Vagina (tissue), 2 donors: Measurements from ENCODE around the gene SLC6A6. TPM values are rescaled to one million over a fixed set of nuclear protein-coding genes. Genes with fewer than 3 reads are reported as not detected.

Experiments used
- DNase-seq, 2 donors: peaks; one replicate each; pipeline ENCODE4 v3.0.0-alpha.2; 2017; ENCODE audit errors: extremely low spot score in 2 of 2
- H3K27ac ChIP-seq: fragments of 200-600 bp; sonication (generic); one replicate; pipeline ENCODE4 v1.5.1; 2019
- H3K27me3 ChIP-seq: fragments of 200-600 bp; sonication (generic); one replicate; pipeline ENCODE4 v1.5.1; 2019
- H3K36me3 ChIP-seq, 2 donors: fragments of 200-600 bp; sonication (generic); one replicate each; pipeline ENCODE4 v1.5.1; 2017 to 2019
- H3K4me1 ChIP-seq: fragments of 200-600 bp; sonication (generic); one replicate; pipeline ENCODE4 v1.5.1; 2019
- H3K4me3 ChIP-seq, 2 donors: fragments of 200-600 bp; sonication (generic); 1 replicate in 1 of 2; 2 replicates in 1 of 2; pipeline ENCODE4 v1.5.1; 2016 to 2019
- H3K9me3 ChIP-seq: fragments of 200-600 bp; sonication (generic); one replicate; pipeline ENCODE4 v1.5.1; 2019
- POLR2A ChIP-seq, 2 donors: fragments of 450-650 bp; IDR thresholded peaks; one replicate each; pipeline ENCODE4 v1.6.1; 2017; ENCODE audit warnings: antibody characterized with exemption in 2 of 2, mild to moderate bottlenecking in 2 of 2, moderate library complexity in 2 of 2
- POLR2AphosphoS5 ChIP-seq, 2 donors: sonication (generic); formaldehyde crosslinking; IDR thresholded peaks; one replicate each; pipeline ENCODE4 v1.9.0; 2017; ENCODE audit warnings: antibody characterized with exemption in 2 of 2, mild to moderate bottlenecking in 2 of 2, low read depth in 1 of 2; ENCODE audit not compliant: insufficient read depth in 1 of 2
- intact Hi-C: fragments of 100-400 bp; cut with DNase I; formaldehyde crosslinking; loops from one replicate; pipeline ENCODE4 v1.15.1; 2023
- total RNA-seq: library from RNA; depleted of rRNA; stranded (reverse); fragments of >200 nt; gene quantifications from one replicate; pipeline ENCODE4 v1.2.3, GENCODE V29; 2016
- TF ChIP-seq, protein P1 (sequence below), 3 experiments: fragments of 450-650 bp in 2 of 3; fragments of 200-600 bp in 1 of 3; sonication (generic) in 1 of 3; IDR thresholded peaks; one replicate each; pipeline ENCODE4 v1.5.1; 2017 to 2019; ENCODE audit warnings: antibody characterized with exemption in 3 of 3, mild to moderate bottlenecking in 2 of 3, moderate library complexity in 2 of 3

The SLC6A6 gene
- total RNA-seq, 1 donor from 2014 or later, result 30.7 TPM

DNA sequence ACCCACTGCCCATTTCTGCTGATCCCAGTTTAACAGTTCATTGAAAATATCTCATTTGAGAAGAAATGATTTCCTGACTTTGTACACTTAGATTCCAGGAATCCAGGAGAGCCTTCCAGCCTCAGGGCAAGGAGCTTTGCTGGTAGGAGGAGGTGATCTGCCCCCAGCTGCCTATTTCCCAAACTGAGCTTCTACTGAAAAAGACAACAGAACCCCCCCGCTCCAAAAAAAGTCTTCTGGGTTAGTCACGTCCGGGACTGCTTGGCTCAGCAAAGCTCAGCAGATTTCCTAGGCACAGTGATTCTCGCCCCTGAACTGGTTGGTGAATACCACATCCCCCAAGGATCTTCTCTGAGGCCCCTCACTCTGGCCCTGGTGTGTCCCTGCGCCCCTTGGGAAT is 13.1 kb downstream of the SLC6A6 start:
- H3K36me3 ChIP-seq, result peaks cover 0 to 6% of the 10 kb centered on the region in 2 donors

GRCh38 chr3:14416453-14416852 is 14.0 kb downstream of the SLC6A6 start:
- H3K4me1 ChIP-seq, result peaks cover 38% of the 10 kb centered on the region
- no peaks in the 10 kb centered on the region for H3K27me3 ChIP-seq
- H3K36me3 ChIP-seq, result peaks cover 0 to 6% of the 10 kb centered on the region in 2 donors
- no peak overlapping the region for H3K4me3 ChIP-seq
- H3K27ac ChIP-seq, result no peak overlapping the region
- intact Hi-C loops, result no loop called here
- no peak for DNase-seq
- TF ChIP-seq POLR2AphosphoS5 (IDR thresholded peaks at IDR 0.05; ENCODE audit: insufficient read depth in 1 of 2, low read depth in 1 of 2) (no peak), POLR2A (IDR thresholded peaks at IDR 0.05) (no peak)
- TF ChIP-seq, protein P1, sequence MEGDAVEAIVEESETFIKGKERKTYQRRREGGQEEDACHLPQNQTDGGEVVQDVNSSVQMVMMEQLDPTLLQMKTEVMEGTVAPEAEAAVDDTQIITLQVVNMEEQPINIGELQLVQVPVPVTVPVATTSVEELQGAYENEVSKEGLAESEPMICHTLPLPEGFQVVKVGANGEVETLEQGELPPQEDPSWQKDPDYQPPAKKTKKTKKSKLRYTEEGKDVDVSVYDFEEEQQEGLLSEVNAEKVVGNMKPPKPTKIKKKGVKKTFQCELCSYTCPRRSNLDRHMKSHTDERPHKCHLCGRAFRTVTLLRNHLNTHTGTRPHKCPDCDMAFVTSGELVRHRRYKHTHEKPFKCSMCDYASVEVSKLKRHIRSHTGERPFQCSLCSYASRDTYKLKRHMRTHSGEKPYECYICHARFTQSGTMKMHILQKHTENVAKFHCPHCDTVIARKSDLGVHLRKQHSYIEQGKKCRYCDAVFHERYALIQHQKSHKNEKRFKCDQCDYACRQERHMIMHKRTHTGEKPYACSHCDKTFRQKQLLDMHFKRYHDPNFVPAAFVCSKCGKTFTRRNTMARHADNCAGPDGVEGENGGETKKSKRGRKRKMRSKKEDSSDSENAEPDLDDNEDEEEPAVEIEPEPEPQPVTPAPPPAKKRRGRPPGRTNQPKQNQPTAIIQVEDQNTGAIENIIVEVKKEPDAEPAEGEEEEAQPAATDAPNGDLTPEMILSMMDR (IDR thresholded peaks at IDR 0.05), result no peak
- H3K9me3 ChIP-seq, result no peaks in the 10 kb centered on the region

More for the DNA sequence above, 13.1 kb downstream of the SLC6A6 start:
- peaks cover 47% of the 10 kb centered on the region for H3K4me1 ChIP-seq
- TF ChIP-seq, protein P1 (IDR thresholded peaks at IDR 0.05), result no peak
- TF ChIP-seq POLR2AphosphoS5 (IDR thresholded peaks at IDR 0.05; ENCODE audit: insufficient read depth in 1 of 2, low read depth in 1 of 2) (no peak), POLR2A (IDR thresholded peaks at IDR 0.05) (no peak)
- DNase-seq, result no peak
- H3K27ac ChIP-seq, result no peak overlapping the region
- intact Hi-C loops, result no loop called here
- no peaks in the 10 kb centered on the region for H3K9me3 ChIP-seq
- no peak overlapping the region for H3K4me3 ChIP-seq
- H3K27me3 ChIP-seq, result no peaks in the 10 kb centered on the region

DNA sequence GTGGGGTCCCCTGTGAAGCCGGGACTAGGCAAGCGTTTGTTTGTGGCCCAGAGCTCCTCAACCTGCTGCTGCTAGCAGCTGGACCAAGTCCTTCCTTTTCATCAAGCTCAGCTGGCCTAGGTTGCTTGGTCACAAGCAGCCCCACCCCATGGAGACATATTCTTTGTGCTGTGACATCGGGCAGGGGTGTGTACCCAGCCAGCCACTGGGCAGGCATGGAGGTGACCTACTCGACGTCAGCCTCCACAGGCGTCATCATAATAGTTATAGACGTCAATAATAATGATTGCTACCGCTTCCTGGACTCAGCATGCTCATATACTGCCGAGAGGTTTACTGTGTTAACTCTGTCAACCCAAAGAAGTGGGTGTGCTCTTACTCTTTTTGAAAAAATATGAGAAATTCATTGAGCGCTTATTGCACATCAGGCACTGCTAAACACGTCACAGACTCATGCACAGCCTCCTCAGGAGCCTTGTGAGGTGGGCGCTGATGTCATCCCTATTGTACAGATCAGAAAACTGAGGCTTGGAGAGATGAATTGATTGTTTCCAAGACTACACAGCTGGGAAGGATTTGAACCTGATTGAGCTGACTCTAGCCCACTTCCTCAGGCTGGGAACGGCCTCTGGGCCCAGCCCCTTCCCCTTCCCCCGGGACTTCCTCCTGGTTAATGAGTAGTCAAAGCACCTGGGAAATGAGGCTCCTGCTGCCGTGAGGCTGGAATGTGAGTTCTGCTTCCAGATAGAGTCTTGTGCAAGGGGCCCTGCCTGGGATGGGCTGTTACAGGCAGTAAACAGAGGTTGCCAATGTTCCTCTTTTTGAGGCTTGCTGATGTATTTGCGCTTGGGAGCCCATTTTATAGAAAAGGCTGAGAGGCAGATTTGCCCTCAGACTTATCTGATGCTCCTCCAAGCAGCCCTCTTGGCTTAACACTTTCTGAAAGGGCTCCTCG is 16.2 kb downstream of the SLC6A6 start:
- TF ChIP-seq POLR2AphosphoS5 (IDR thresholded peaks at IDR 0.05; ENCODE audit: insufficient read depth in 1 of 2, low read depth in 1 of 2) (no peak), POLR2A (IDR thresholded peaks at IDR 0.05) (no peak)
- TF ChIP-seq, protein P1 (IDR thresholded peaks at IDR 0.05), result no peak
- Histone ChIP-seq H3K36me3 (peaks cover 0 to 6% of the 10 kb centered on the region in 2 donors), H3K9me3 (no peaks in the 10 kb centered on the region), H3K27ac (no peak overlapping the region), H3K4me3 (no peak overlapping the region), H3K4me1 (peaks cover 24% of the 10 kb centered on the region), H3K27me3 (no peaks in the 10 kb centered on the region)
- no peak for DNase-seq
- intact Hi-C loops, result no loop called here

- Histone ChIP-seq H3K27me3 (no peaks in the 10 kb centered on the region), H3K9me3 (no peaks in the 10 kb centered on the region), H3K36me3 (peaks cover 0 to 3% of the 10 kb centered on the region in 2 donors), H3K4me3 (no peak overlapping the region), H3K4me1 (peaks cover 36% of the 10 kb centered on the region), H3K27ac (no peak overlapping the region)
- DNase-seq, result no peak
- TF ChIP-seq POLR2A (IDR thresholded peaks at IDR 0.05) (no peak), POLR2AphosphoS5 (IDR thresholded peaks at IDR 0.05; ENCODE audit: insufficient read depth in 1 of 2, low read depth in 1 of 2) (no peak)
- TF ChIP-seq, protein P1 (IDR thresholded peaks at IDR 0.05), result no peak
- intact Hi-C loops, result no loop called here
Observed at GRCh38 chr3:14422016-14422963, 19.9 kb downstream of the SLC6A6 start.
